NCI-H226 (cell line): Measurements from ENCODE around the gene ST3GAL5.
"Not testable (repeated sequence)": the region's sequence is repeated elsewhere in the genome, so short reads cannot be mapped to it uniquely, and the experiment has no call there.

Experiments used
- DNase-seq: peaks from one replicate; pipeline ENCODE4 v3.0.0-alpha.2; 2015

Gene ST3GAL5

GRCh38 chr2:85917887-85918795, 29.4 kb upstream of the ST3GAL5 start:
- DNase-seq, result no peak

GRCh38 chr2:85915606-85916303, 27.0 kb upstream of the ST3GAL5 start:
- no peak for DNase-seq

GRCh38 chr2:85914922-85915321, 26.1 kb upstream of the ST3GAL5 start:
- DNase-seq, result no peak

DNA sequence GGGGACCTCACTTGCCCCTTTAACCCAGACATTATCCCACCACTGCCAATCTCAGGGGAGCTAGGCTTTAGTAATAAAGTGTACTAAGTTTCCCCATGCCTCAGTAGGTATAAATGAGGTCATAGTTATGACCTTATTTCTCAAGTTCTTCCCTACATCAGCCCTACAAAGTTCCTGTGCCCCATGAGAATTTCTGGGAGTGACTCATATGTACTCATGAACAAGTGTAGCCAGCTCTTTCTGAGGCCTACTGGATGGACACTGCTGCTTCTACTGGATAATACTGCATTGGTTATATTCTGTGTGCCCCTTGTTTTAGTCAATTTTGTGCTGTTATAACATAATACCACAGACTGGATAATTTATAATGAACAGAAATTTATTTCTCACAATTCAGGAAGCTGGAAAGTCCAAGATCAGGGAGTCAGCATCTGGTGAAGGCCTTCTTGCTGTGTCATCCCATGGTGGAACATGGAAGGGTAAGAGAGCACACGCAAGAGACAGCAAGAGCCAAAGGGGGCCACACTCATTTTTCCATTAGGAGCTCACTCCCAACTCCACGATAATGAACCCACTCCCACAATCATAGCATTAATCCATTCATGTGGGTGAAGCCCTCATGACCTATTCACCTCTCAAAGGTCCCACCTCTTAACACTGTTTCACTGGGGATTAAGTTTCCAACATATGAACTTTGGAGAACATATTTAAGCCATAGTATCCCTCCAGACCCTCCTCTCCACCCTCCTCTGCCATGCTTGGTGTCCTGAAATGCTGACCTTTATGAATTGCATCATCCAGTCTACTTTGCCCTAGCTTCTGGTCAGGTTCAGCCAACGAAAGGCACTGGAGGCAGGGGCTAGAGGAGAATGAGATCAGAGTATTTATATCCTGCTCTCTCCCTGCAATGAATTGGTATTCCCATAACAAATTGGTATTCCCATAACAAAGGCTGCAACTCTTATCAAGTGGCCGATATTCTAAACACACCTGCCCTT, 25.4 kb upstream of the ST3GAL5 start:
- no peak for DNase-seq

GRCh38 chr2:85911814-85912692, 23.3 kb upstream of the ST3GAL5 start:
- peak; percentile 88 for DNase-seq

GRCh38 chr2:85911097-85911496, 22.3 kb upstream of the ST3GAL5 start:
- DNase-seq, result no peak

GRCh38 chr2:85909005-85909404, 20.2 kb upstream of the ST3GAL5 start:
- DNase-seq, result no peak

DNA sequence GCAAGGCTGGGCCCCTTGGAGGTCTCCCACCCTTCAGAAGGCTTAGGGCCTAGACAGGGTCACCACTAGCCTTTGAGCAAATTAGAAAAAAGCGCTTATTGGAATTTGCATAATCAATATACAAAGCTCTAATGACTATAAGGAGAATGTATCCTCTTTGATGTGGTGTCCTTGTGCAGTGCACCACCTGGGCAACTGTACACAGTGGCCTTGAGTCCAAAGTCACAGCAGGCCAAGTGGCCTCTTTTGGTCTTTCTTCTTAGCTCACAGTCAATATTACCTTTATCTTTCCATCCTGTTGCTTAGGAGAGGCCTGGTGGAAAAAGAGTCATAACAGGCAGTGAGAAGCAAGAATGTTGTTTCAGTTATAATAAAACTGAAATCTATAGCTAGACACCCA, 19.7 kb upstream of the ST3GAL5 start:
- DNase-seq, result no peak

- no peak for DNase-seq
Observed at GRCh38 chr2:85907671-85908157, 18.9 kb upstream of the ST3GAL5 start.

DNA sequence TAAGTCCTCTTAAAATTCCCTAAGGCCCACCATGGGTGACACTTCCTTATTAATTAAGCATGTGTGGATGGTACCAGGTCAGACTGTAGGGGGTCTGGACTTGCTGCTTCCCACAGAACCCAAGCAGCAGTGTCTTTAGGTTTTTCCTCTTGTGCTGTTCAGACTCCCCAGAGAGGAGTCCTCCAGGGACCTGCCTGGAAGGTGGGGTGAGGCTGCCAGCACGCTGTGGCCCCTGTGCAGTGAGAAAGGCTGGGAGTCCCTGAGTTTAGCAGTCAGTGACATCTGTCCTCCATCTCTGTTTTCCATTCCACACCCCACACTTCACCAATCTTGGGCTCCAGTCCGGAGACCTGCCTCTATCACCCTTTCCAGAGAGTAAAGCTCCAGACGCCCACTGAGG, 18.0 kb upstream of the ST3GAL5 start:
- no peak for DNase-seq

DNA sequence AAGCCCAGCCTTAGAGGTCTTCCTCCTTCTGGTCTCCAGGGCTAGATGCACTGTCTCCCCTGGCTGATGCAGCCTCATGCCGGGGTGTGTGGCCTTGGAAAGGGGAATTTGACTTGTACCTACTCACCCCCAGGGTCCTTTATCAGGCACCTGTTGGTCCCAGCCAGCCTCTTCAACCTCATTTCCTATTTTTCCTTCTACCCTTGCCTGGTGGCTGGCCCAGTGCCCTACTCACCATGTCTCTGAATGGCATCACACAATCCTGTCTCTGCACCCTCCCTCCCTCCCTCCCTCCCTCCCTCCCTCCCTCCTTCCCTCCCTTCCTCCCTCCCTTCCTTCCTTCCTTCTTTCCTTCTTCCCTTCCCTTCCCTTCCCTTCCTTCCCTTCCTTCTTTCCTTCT, 17.1 kb upstream of the ST3GAL5 start:
- DNase-seq, result no peak

DNA sequence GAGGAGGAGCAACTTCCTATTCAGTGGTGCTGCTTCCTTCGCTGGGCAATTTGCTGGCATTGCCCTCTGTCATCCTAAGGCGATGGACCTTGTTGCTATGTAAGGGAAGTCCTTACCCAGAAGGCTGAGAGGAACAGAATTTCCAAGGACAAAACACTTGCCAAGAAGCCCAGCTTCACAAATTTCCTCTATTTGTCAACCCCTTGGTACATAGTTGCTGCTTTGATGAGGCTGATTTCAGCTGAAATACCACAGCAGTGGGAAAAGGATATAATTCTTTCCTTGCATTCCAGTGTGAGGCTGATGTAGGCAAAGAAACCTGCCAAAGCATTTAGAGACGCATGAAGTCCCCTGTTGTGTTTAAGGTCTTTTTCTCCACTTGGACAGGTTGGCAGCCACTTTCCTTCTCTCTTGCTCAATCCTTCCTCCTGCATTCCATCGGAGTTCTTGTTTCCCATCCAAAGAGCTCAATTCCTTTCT, 16.4 kb upstream of the ST3GAL5 start:
- DNase-seq, result no peak

- DNase-seq, result no peak
Observed at GRCh38 chr2:85903849-85904248, 15.1 kb upstream of the ST3GAL5 start.

- DNase-seq, result no peak
Observed at GRCh38 chr2:85902496-85902895, 13.7 kb upstream of the ST3GAL5 start.

GRCh38 chr2:85901155-85901554, 12.4 kb upstream of the ST3GAL5 start:
- no peak for DNase-seq

DNA sequence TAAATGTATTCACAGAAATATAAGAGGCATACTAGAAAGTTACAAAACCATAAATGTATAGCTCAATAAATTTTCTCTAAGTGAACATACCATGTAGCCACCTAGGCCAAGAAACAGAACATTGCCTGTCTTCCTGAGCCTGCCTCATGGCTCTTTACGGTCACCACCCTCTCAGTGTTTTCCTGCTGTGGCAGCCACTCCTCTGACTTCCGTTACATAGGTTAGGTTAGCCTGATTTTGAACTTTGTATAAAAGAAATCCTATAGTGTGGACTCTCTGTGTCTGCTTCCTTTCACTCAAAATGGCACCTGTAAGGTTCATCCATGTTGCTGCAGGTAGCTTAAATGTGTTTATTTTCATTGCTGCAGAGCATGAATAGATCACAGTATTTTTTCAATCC, 11.6 kb upstream of the ST3GAL5 start:
- no peak for DNase-seq

DNA sequence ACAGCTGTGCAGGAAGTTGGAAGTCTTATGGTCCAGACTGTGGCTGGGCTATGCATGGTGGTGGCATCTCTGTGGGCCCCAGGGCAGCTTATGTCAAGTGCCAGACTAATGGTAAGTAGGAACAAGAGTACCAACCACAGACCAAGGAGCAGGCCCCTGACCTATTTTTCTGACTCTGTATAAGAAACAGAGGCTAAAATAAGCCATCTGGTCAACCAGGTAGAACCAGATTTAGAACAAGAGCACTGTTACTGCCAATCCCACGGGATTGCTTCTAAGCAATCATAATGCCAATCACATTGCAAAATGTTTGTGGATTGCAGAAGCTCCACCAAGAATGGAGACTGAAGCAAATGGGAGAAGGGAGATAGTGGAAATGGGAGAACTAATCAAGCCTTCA, 11.1 kb upstream of the ST3GAL5 start:
- no peak for DNase-seq

DNA sequence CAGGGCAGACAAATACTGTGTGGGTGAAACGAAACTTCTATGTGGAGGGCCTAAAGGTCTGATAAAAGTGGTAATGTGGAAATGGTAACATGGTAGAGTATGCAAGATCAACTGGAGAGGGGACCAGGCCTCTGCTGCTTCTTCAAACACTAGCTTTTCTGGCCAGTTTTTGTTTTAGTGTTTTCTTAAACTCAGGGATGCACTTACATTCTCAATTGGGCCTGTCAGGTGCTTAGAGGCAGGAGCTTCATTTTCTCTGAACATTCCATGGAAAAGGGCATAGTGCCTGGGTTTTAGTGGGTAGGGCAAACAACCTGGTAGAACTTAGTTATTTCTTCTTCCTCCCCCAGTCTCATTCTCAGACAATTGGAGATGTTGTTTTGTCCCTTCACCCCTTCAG, 10.5 kb upstream of the ST3GAL5 start:
- DNase-seq, result no peak

GRCh38 chr2:85898881-85899280, 10.1 kb upstream of the ST3GAL5 start:
- no peak for DNase-seq

DNA sequence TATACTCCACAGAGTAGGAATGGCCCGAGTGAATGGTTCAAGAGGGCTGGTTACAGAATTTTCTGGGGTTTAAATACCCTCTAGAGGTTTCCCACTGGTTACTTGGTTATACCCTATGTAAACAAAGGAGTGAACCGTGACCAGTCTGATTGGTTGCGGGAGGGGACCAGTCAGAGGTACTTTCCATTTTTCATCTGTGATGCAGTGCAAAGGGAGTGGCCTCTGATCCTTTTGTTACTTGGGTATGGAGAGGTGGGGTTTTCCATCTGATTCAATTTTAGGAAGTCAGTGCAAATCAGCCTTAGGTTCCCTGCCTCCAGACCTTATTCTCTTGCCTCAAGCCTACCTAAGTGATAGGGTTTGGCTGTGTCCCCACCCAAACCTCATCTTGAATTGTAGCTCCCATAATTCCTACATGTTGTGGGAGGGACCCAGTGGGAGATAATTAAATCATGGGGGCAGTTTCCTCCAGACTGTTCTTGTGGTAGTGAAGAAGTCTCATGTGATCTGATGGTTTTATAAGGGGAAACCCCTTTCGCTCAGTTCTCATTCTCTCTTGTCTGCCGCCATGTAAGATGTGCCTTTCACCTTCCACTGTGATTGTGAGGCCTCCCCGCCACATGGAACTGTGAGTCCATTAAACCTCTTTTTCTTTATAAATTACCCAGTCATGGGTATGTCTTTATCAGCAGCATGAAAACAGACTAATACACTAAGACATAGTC, 5.9 kb upstream of the ST3GAL5 start:
- not testable (repeated sequence) for DNase-seq
